K562 (cell line): ENCODE measurements around the gene SRD5A1. TPM values are rescaled to one million over a fixed set of nuclear protein-coding genes. Genes with fewer than 3 reads are reported as not detected.

Source experiments
- ATAC-seq: fragments of 200-7000 bp; cut with Tn5 transposase; 3 replicates; pipeline ENCODE4 v1.9.1; 2020; ENCODE audit warnings: moderate library complexity
- BruUV-seq: library from RNA; stranded (reverse); fragments of 400-500 nt; replicated peaks from 2 replicates; lab custom pipeline; 2021; lab: Mats Ljungman, UMichigan
- CTCF ChIA-PET: fragments of 300-600 bp; formaldehyde crosslinking; extraction: SDS; loops from one replicate; lab custom pipeline; 2021; ENCODE audit warnings: low intra/inter-chr PET ratio; lab: Yijun Ruan, JAX
- POLR2A ChIA-PET: fragments of 300-600, 350-650 bp; sonication (Branson Sonifier 250); formaldehyde crosslinking; extraction: SDS; loops from one replicate; lab custom pipeline; 2021; ENCODE audit warnings: antibody characterized with exemption, inconsistent platforms; lab: Yijun Ruan, JAX
- DNase-seq, 4 experiments: peaks; one replicate each; pipeline versions ENCODE4 v3.0.0 to v3.0.0-alpha.2; 2011 to 2018; ENCODE audit warnings: low spot score in 3 of 4, mixed read lengths in 3 of 4; ENCODE audit errors: extremely low read depth in 1 of 4
- FAIRE-seq: peaks from 2 replicates; lab custom pipeline; 2011; peaks lifted over from hg19 to GRCh38; lab: Jason Lieb, UNC
- H2AFZ ChIP-seq: 2 replicates; pipeline ENCODE4 v1.6.0; 2011; ENCODE audit warnings: low read depth, low read length, control low read depth, inconsistent platforms
- H3K27ac ChIP-seq: fragments of 200-600 bp; 3 replicates; pipeline ENCODE4 v1.8.0; 2011; ENCODE audit warnings: low read depth, mild to moderate bottlenecking, control low read depth, inconsistent platforms, low read length, moderate library complexity, mixed read lengths; ENCODE audit errors: extremely low read depth
- H3K27me3 ChIP-seq, 2 experiments: fragments of 300-600 bp in 1 of 2; 2 replicates in 1 of 2; 3 replicates in 1 of 2; pipeline versions ENCODE4 v1.6.0 to v1.8.0; 2011; ENCODE audit warnings: inconsistent platforms in 2 of 2, low read length in 2 of 2, mild to moderate bottlenecking in 1 of 2, mixed read lengths in 1 of 2, moderate library complexity in 1 of 2; ENCODE audit not compliant: control insufficient read depth in 2 of 2, insufficient read depth in 2 of 2
- H3K36me3 ChIP-seq: fragments of 300-600 bp; 3 replicates; pipeline ENCODE4 v1.8.0; 2011; ENCODE audit warnings: mild to moderate bottlenecking, low read length, inconsistent platforms; ENCODE audit not compliant: control insufficient read depth, insufficient read depth
- H3K4me1 ChIP-seq, 2 experiments: fragments of 200-600 bp in 1 of 2; replicated peaks in 1 of 2; 2 replicates in 1 of 2; 3 replicates in 1 of 2; pipeline versions ENCODE4 v1.5.1 to v1.8.0; 2011; ENCODE audit warnings: inconsistent platforms in 2 of 2, low read length in 2 of 2, mild to moderate bottlenecking in 1 of 2, mixed read lengths in 1 of 2, moderate library complexity in 1 of 2; ENCODE audit not compliant: control insufficient read depth in 2 of 2, insufficient read depth in 2 of 2
- H3K4me2 ChIP-seq: 2 replicates; pipeline ENCODE4 v1.6.1; 2011; ENCODE audit warnings: low read length, control low read depth, inconsistent platforms, mixed read lengths; ENCODE audit not compliant: insufficient read depth
- H3K4me3 ChIP-seq: fragments of 200-600 bp; sonication (generic), shearing (Covaris generic); 2 replicates; pipeline ENCODE4 v1.5.1; 2016; ENCODE audit warnings: control low read depth, inconsistent platforms
- H3K79me2 ChIP-seq: fragments of 200-600 bp; 3 replicates; pipeline ENCODE4 v1.8.0; 2011; ENCODE audit warnings: low read length, inconsistent platforms; ENCODE audit not compliant: control insufficient read depth, insufficient read depth
- H3K9ac ChIP-seq, 2 experiments: 2 replicates each; pipeline versions ENCODE4 v1.6.0 to v1.6.1; 2011; ENCODE audit warnings: low read depth in 2 of 2, low read length in 2 of 2, control low read depth in 1 of 2, inconsistent platforms in 1 of 2, mild to moderate bottlenecking in 1 of 2, mixed read lengths in 1 of 2; ENCODE audit not compliant: insufficient read depth in 1 of 2
- H3K9me1 ChIP-seq: one replicate; pipeline ENCODE4 v1.6.0; 2011; ENCODE audit warnings: inconsistent platforms, mild to moderate bottlenecking, low read length, moderate library complexity; ENCODE audit not compliant: control insufficient read depth, insufficient read depth
- H3K9me3 ChIP-seq: replicated peaks from 2 replicates; pipeline ENCODE4 v1.5.1; 2011; ENCODE audit warnings: low read depth, low read length, inconsistent platforms; ENCODE audit not compliant: control insufficient read depth, insufficient read depth
- H4K20me1 ChIP-seq: replicated peaks from 2 replicates; pipeline ENCODE4 v1.6.1; 2011; ENCODE audit warnings: low read length, inconsistent platforms, mixed read lengths; ENCODE audit not compliant: control insufficient read depth, insufficient read depth
- GABPB2 ChIP-seq: fragments of 250-450 bp; sonication (Bioruptor Pico); conservative IDR thresholded peaks from 2 replicates; pipeline ENCODE4 v1.5.1; 2021; ENCODE audit warnings: mild to moderate bottlenecking
- GATAD2B ChIP-seq: fragments of 450-650 bp; IDR thresholded peaks from 2 replicates; pipeline ENCODE4 v1.6.1; 2017; ENCODE audit warnings: mild to moderate bottlenecking, borderline replicate concordance
- MXI1 ChIP-seq: IDR thresholded peaks from 2 replicates; pipeline ENCODE4 v1.6.1; 2011; ENCODE audit warnings: low read depth, mild to moderate bottlenecking, improper control_type of control experiment, low read length
- SMAD4 ChIP-seq: fragments of 250-450 bp; sonication (Bioruptor Pico); conservative IDR thresholded peaks from 2 replicates; pipeline ENCODE4 v1.8.0; 2021; ENCODE audit warnings: inconsistent platforms, mild to moderate bottlenecking, moderate library complexity
- ZNF232 ChIP-seq: sonication (generic); formaldehyde crosslinking; IDR thresholded peaks from 2 replicates; pipeline ENCODE4 v1.8.0; 2022; ENCODE audit warnings: mild to moderate bottlenecking, missing genetic modification reagents
- ZNF436 ChIP-seq: fragments of 250-450, 450-650 bp; sonication (Bioruptor Pico); formaldehyde crosslinking; IDR thresholded peaks from 2 replicates; pipeline ENCODE4 v1.7.0; 2020; ENCODE audit warnings: mild to moderate bottlenecking
- WGBS: fragments of 100-300 bp; shearing (Covaris generic); methylation state at CpG from one replicate; pipeline ENCODE4 v1.1.6; 2016; ENCODE audit warnings: low coverage, mixed read lengths; ENCODE audit not compliant: insufficient coverage; ENCODE audit errors: missing lambda C conversion rate; 5-methylcytosine and 5-hydroxymethylcytosine counted together
- in situ Hi-C: fragments of 300-500 bp; cut with MboI; formaldehyde crosslinking; loops from 4 replicates; pipeline ENCODE4 v1.15.0; 2018; ENCODE audit warnings: inconsistent platforms, mixed read lengths
- intact Hi-C: fragments of 100-400 bp; cut with micrococcal nuclease; formaldehyde crosslinking; loops from 2 replicates; pipeline ENCODE4 v1.14.2; 2022
- polyA plus RNA-seq, 8 experiments: library from polyadenylated mRNA; depleted of rRNA in 4 of 8; stranded (reverse) in 5 of 8; unstranded in 3 of 8; fragments of >200 nt; fragmentation: Nextera tagmentation in 2 of 8; fragmentation: Illumina TruSeq in 1 of 8; extraction: Ambion mirVana in 2 of 8; extraction: Trizol in 1 of 8; gene quantifications; 2 replicates each; pipeline versions ENCODE4 v1.2.1 to v1.2.3, GENCODE V29; 2011 to 2014; ENCODE audit warnings: inconsistent platforms in 1 of 8, missing spikeins in 1 of 8
- total RNA-seq, 7 experiments: library from RNA; depleted of rRNA in 6 of 7; stranded (reverse); fragments of >200 nt in 6 of 7; fragmentation: Illumina TruSeq in 2 of 7; extraction: Trizol in 2 of 7; gene quantifications; 2 replicates each; pipeline versions ENCODE4 v1.2.1 to v1.2.3, GENCODE V29; 2011 to 2021; ENCODE audit warnings: low replicate concordance in 1 of 7
- TF ChIP-seq, protein P1 (sequence below), 2 experiments: fragments of 150-350 bp in 1 of 2; IDR thresholded peaks; 2 replicates each; pipeline ENCODE4 v1.6.1; 2012 to 2016; ENCODE audit warnings: low read depth in 2 of 2, low read length in 2 of 2, mild to moderate bottlenecking in 1 of 2, moderate library complexity in 1 of 2
- TF ChIP-seq, protein P2 (sequence below): fragments of 150-350 bp; IDR thresholded peaks from 2 replicates; pipeline ENCODE4 v1.6.1; 2014; ENCODE audit warnings: low read depth, mild to moderate bottlenecking, low read length, borderline replicate concordance

The SRD5A1 gene
- total and polyA plus RNA-seq, 9 of the 15 experiments (the other 6 are each of a cell fraction or from before 2014, with no cell fraction given) = 1.3 to 22.6 (median 8.1) TPM

DNA sequence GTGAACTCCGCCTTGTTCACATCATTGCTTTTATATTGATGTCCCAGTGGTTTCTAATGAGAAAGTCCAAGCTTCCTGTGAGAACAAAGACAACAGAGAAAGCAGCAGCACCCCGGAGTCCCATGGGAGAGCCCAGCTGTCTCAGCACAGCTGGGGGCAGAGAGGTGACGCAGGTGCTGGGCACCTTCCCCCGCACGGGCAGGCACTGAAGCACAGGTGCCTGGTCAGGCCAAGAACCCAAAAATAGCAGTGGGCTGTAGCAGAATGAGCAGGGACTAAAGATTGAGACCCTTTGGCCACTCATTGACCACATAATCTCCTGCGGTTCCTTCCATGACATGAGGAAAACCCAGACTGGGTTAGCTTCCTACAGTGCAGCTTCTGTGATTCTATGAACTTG lies 18.8 kb downstream of the SRD5A1 start:
- H3K27ac ChIP-seq = no peak overlapping the region
- H3K9me3 ChIP-seq = 0 out of 2 replicates have a peak, but pooled peaks cover 2% of the 10 kb centered on the region
- WGBS = 89% methylated on average over 6 of the region's 6 CpGs
- ChIA-PET CTCF (no interaction called here), POLR2A (interaction anchor here (0.9 to 1.9 kb wide), 3 partner anchors 10 to 20 kb away, joined by 3 to 6 read pairs (median 4); partner anchors contain the start of genes NSUN2 and SRD5A1)
- H3K9me1 ChIP-seq = no peaks in the 10 kb centered on the region
- in situ Hi-C loops (no loop called here), intact Hi-C loops (no loop called here)
- H3K4me1 ChIP-seq = peaks cover 10 to 11% of the 10 kb centered on the region in 2 experiments
- BruUV-seq = no TSS peak
- H3K79me2 ChIP-seq = peaks cover 3% of the 10 kb centered on the region; the same call in 2 of the 3 replicates
- no peaks in the 10 kb centered on the region for H4K20me1 ChIP-seq
- no peak overlapping the region for H3K4me2 ChIP-seq
- H3K27me3 ChIP-seq = no peaks in the 10 kb centered on the region
- DNase-seq = no peak
- H3K4me3 ChIP-seq = no peak overlapping the region
- TF ChIP-seq MXI1 (no peak), GABPB2 (no peak), SMAD4 (CRISPR knock-in tag) (no peak), GATAD2B (no peak), ZNF436 (CRISPR knock-in tag) (no peak), ZNF232 (CRISPR knock-in tag) (no peak)
- TF ChIP-seq, protein P1, sequence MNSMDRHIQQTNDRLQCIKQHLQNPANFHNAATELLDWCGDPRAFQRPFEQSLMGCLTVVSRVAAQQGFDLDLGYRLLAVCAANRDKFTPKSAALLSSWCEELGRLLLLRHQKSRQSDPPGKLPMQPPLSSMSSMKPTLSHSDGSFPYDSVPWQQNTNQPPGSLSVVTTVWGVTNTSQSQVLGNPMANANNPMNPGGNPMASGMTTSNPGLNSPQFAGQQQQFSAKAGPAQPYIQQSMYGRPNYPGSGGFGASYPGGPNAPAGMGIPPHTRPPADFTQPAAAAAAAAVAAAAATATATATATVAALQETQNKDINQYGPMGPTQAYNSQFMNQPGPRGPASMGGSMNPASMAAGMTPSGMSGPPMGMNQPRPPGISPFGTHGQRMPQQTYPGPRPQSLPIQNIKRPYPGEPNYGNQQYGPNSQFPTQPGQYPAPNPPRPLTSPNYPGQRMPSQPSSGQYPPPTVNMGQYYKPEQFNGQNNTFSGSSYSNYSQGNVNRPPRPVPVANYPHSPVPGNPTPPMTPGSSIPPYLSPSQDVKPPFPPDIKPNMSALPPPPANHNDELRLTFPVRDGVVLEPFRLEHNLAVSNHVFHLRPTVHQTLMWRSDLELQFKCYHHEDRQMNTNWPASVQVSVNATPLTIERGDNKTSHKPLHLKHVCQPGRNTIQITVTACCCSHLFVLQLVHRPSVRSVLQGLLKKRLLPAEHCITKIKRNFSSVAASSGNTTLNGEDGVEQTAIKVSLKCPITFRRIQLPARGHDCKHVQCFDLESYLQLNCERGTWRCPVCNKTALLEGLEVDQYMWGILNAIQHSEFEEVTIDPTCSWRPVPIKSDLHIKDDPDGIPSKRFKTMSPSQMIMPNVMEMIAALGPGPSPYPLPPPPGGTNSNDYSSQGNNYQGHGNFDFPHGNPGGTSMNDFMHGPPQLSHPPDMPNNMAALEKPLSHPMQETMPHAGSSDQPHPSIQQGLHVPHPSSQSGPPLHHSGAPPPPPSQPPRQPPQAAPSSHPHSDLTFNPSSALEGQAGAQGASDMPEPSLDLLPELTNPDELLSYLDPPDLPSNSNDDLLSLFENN (IDR thresholded peaks at IDR 0.05; ENCODE audit: low read depth in 2 of 2, low read length in 2 of 2) = no peak
- TF ChIP-seq, protein P2, sequence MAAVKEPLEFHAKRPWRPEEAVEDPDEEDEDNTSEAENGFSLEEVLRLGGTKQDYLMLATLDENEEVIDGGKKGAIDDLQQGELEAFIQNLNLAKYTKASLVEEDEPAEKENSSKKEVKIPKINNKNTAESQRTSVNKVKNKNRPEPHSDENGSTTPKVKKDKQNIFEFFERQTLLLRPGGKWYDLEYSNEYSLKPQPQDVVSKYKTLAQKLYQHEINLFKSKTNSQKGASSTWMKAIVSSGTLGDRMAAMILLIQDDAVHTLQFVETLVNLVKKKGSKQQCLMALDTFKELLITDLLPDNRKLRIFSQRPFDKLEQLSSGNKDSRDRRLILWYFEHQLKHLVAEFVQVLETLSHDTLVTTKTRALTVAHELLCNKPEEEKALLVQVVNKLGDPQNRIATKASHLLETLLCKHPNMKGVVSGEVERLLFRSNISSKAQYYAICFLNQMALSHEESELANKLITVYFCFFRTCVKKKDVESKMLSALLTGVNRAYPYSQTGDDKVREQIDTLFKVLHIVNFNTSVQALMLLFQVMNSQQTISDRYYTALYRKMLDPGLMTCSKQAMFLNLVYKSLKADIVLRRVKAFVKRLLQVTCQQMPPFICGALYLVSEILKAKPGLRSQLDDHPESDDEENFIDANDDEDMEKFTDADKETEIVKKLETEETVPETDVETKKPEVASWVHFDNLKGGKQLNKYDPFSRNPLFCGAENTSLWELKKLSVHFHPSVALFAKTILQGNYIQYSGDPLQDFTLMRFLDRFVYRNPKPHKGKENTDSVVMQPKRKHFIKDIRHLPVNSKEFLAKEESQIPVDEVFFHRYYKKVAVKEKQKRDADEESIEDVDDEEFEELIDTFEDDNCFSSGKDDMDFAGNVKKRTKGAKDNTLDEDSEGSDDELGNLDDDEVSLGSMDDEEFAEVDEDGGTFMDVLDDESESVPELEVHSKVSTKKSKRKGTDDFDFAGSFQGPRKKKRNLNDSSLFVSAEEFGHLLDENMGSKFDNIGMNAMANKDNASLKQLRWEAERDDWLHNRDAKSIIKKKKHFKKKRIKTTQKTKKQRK = no peak
- TF ChIP-seq, all 486 proteins: peak for 0
- ATAC-seq (no peak), FAIRE-seq (no peak)
- H3K36me3 ChIP-seq = peaks cover 27% of the 10 kb centered on the region
- no peak overlapping the region for H2AFZ ChIP-seq
- H3K9ac ChIP-seq = peak overlapping the region in 1 of 2 experiments; percentile 11; a peak in 1 of 4 replicates
